Measurements from ENCODE around the gene PDCL3. TPM values are rescaled to one million over a fixed set of nuclear protein-coding genes. Genes with fewer than 3 reads are reported as not detected.

PDCL3 gene
- total RNA-seq, 1 donor from 2014 or later, result 42.5 TPM

DNA sequence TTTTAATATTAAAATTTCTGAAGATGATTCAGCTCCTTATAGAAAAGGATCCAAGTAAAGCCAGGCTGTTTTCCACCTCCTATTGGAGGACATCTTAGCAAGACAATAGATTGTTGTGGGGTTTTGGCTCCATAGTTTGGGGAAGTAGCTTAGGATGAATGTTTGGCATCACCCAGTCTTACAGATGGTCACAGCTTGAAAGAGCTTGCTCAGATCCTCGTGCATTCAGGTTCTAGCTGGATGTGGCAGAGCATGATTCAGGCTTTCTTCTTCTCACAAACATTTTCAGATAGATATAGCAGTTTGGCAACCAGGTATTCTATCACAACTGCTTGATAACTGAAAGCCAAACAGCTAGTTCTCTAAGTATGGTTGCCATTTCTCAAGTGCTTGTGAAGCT is 23.6 kb upstream of the PDCL3 start:
- H3K9me3 Mint-ChIP-seq, result no peaks in the 10 kb centered on the region
- no peaks in the 10 kb centered on the region for H3K36me3 Mint-ChIP-seq (ENCODE audit: low read depth)
- peaks cover 6% of the 10 kb centered on the region for H3K4me1 Mint-ChIP-seq (ENCODE audit: low read depth)
- no peak overlapping the region for H3K4me3 Mint-ChIP-seq (ENCODE audit: low read depth)
- DNase-seq (ENCODE audit: low spot score), result no peak
- H3K27ac Mint-ChIP-seq, result no peak overlapping the region
- intact Hi-C loops (cut with micrococcal nuclease), result no loop called here
- no peaks in the 10 kb centered on the region for H3K27me3 Mint-ChIP-seq (ENCODE audit: low read depth)

DNA sequence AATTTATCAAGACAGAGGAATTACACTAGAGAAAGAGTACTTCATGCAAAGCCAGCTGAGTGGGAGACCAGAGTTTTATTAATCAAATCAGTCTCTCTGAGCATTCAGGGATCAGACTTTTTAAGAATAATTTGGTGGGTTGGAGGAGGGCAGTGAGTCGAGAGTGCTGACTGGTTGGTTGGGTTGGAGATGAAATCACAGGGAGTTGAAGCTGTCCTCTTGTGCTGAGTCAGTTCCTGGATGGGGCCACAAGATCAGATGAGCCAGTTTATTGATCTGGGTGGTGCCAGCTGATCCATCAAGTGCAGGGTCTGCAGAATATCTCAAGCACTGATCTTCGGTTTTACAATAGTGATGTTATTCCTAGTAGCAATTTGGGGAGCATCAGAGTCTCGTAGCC is 21.4 kb upstream of the PDCL3 start:
- Mint-ChIP-seq H3K27me3 (ENCODE audit: low read depth) (no peaks in the 10 kb centered on the region), H3K4me1 (ENCODE audit: low read depth) (peaks cover 6% of the 10 kb centered on the region), H3K9me3 (no peaks in the 10 kb centered on the region), H3K36me3 (ENCODE audit: low read depth) (no peaks in the 10 kb centered on the region), H3K27ac (no peak overlapping the region), H3K4me3 (ENCODE audit: low read depth) (no peak overlapping the region)
- intact Hi-C loops (cut with micrococcal nuclease), result no loop called here
- no peak for DNase-seq (ENCODE audit: low spot score)

DNA sequence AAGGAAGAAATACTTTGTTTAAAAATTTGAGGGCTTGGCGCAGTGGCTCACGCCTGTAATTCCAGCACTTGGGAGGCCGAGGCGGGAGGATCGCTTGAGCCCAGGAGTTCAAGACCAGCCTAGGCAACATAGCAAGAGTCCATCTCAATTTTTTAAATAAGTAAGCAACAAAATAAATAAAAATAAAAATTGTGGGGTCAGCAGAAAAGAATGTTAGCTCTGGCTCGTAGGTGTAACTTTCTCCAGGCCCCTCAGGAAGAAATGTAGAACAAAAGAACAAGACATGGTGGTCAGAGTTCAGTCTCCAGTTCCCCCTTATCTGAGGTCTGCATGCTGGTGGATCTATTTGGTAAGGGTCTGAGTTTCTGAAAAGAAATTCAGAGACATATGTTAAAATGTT is 20.4 kb upstream of the PDCL3 start:
- Mint-ChIP-seq H3K36me3 (ENCODE audit: low read depth) (no peaks in the 10 kb centered on the region), H3K4me1 (ENCODE audit: low read depth) (peaks cover 6% of the 10 kb centered on the region), H3K4me3 (ENCODE audit: low read depth) (no peak overlapping the region), H3K27ac (no peak overlapping the region), H3K27me3 (ENCODE audit: low read depth) (peaks cover 4% of the 10 kb centered on the region), H3K9me3 (no peaks in the 10 kb centered on the region)
- no peak for DNase-seq (ENCODE audit: low spot score)
- intact Hi-C loops (cut with micrococcal nuclease), result no loop called here

DNA sequence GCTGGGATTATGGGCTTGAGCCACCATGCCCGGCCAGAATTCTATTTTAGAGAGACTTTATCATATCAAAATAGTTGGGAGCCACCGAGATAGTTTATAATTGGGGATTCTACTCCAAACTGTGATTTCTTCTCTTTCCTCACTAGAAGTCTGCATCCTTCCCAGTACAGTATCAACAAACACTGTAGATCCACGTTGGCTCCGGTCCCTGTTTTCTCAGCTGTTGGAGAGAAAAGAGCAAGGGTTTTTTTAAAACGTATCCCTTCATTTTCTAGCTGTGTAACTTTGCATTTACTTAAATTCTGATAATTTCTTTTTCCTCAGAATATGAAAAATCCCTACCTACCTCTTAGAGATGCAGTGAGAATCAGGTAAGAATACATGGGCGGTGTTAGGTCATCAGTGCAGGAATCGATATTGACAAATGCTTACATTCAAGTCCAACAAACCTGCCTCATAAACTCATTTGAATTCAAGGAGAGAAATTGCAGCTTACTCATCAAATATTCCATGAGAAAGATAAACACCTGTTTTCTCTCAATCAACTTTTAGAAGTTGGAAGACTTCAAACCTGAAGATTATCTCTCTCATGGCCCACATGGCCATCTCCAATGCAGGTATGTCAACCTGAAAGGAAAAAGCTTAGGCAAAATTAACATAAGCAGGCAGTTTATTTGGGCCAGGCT is 17.7 kb upstream of the PDCL3 start:
- no peak for DNase-seq (ENCODE audit: low spot score)
- intact Hi-C loops (cut with micrococcal nuclease), result no loop called here
- Mint-ChIP-seq H3K27me3 (ENCODE audit: low read depth) (peaks cover 12% of the 10 kb centered on the region), H3K4me3 (ENCODE audit: low read depth) (no peak overlapping the region), H3K27ac (no peak overlapping the region), H3K9me3 (no peaks in the 10 kb centered on the region), H3K36me3 (ENCODE audit: low read depth) (no peaks in the 10 kb centered on the region), H3K4me1 (ENCODE audit: low read depth) (peaks cover 6% of the 10 kb centered on the region)

DNA sequence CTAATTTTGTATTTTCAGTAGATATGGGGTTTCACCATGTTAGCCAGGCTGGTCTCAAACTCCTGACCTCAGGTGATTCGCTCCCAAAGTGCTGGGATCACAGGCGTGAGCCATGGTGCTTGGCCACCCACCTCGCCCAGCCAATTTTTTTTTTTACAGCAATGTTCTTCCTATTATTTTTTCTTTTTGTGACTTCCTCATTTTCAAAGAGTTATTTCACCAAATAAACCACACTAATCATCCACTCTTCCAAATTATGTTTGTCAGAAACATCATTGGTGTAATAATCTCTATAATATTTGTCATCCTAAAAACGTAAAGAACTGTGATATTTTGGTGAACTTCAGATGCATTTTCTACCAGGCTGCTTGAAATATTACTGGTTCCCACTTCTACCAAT is 16.3 kb upstream of the PDCL3 start:
- no peak overlapping the region for H3K27ac Mint-ChIP-seq
- no peaks in the 10 kb centered on the region for H3K36me3 Mint-ChIP-seq (ENCODE audit: low read depth)
- H3K9me3 Mint-ChIP-seq, result no peaks in the 10 kb centered on the region
- H3K27me3 Mint-ChIP-seq (ENCODE audit: low read depth), result peaks cover 12% of the 10 kb centered on the region
- no peak for DNase-seq (ENCODE audit: low spot score)
- no peak overlapping the region for H3K4me3 Mint-ChIP-seq (ENCODE audit: low read depth)
- peaks cover 3% of the 10 kb centered on the region for H3K4me1 Mint-ChIP-seq (ENCODE audit: low read depth)
- intact Hi-C loops (cut with micrococcal nuclease), result no loop called here

DNA sequence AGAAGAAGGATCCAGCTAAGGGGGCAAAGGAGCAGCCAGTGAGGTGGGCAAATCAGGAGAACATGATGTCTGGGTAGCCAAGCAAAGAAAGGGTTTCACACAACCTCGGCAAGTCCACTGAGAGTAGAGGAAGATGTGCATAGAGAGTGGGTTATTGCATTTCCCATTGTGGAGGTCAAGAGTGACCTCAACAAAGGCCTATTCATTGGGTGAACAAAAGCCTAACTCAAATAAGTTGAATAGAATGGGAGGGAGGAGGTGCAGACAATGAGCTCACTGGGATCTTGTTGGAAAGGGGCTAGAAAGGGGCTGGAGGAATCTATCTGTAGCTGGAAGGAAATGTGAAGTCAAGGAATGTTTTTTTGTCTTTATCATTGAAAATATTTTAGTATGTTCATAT is 14.0 kb upstream of the PDCL3 start:
- intact Hi-C loops (cut with micrococcal nuclease), result no loop called here
- peaks cover 12% of the 10 kb centered on the region for H3K27me3 Mint-ChIP-seq (ENCODE audit: low read depth)
- no peak for DNase-seq (ENCODE audit: low spot score)
- H3K36me3 Mint-ChIP-seq (ENCODE audit: low read depth), result no peaks in the 10 kb centered on the region
- no peaks in the 10 kb centered on the region for H3K9me3 Mint-ChIP-seq
- peaks cover under 1% of the 10 kb centered on the region for H3K4me1 Mint-ChIP-seq (ENCODE audit: low read depth)
- no peak overlapping the region for H3K4me3 Mint-ChIP-seq (ENCODE audit: low read depth)
- H3K27ac Mint-ChIP-seq, result no peak overlapping the region

DNA sequence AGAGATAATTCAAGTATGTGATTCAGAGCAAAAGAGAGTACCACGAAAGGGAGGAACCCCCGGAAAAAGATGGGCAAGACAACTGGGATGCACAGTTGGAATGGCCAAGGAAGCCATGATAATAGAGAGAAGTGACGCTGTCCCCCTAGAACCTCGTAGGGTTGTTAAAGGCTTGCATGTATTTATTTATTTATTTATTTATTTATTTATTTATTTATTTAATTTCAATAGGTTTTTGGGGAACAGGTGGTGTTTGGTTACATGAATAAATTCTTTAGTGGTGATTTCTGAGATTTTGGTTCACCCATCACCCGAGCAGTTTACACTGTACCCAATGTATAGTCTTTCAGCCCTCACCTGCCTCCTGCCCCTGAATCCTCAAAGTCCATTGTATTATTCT is 11.5 kb upstream of the PDCL3 start:
- no peak for DNase-seq (ENCODE audit: low spot score)
- no peak overlapping the region for H3K27ac Mint-ChIP-seq
- peaks cover 12% of the 10 kb centered on the region for H3K27me3 Mint-ChIP-seq (ENCODE audit: low read depth)
- H3K9me3 Mint-ChIP-seq, result peaks cover 4% of the 10 kb centered on the region
- intact Hi-C loops (cut with micrococcal nuclease), result no loop called here
- peaks cover 2% of the 10 kb centered on the region for H3K36me3 Mint-ChIP-seq (ENCODE audit: low read depth)
- peaks cover 16% of the 10 kb centered on the region for H3K4me1 Mint-ChIP-seq (ENCODE audit: low read depth)
- H3K4me3 Mint-ChIP-seq (ENCODE audit: low read depth), result no peak overlapping the region

DNA sequence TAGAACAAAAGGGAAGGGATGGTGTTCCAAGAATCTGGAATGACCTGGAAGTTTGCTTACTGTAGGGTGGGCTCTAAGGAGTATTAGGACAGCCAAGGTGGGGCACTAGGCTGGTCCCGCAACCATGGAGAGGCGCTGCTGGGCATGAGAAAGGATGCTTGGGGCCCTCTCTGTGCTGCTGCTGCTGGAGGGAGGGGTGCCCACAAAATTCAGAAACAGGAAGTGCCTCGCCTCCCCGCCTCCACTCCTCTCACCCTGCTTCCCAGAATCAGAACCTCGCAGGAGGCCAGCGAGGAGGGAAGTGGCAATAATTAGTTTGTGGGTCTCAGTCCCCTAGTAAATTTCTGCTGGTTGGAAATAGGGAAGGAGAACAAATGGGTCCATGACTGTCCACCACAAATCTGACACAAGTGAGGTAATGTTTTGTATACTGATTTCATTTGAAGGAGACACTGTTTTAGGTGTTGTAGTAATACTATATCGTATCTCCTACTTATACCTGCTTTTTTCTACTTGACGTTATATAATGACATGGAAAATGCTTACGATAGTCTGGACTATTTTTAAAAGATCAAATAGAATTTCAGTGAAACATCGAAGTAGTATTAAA is 7.9 kb upstream of the PDCL3 start:
- H3K36me3 Mint-ChIP-seq (ENCODE audit: low read depth), result peaks cover 2% of the 10 kb centered on the region
- H3K27me3 Mint-ChIP-seq (ENCODE audit: low read depth), result no peaks in the 10 kb centered on the region
- peaks cover 4% of the 10 kb centered on the region for H3K9me3 Mint-ChIP-seq
- H3K4me3 Mint-ChIP-seq (ENCODE audit: low read depth), result peak overlapping the region; percentile 43
- peak overlapping the region; percentile 56 for H3K27ac Mint-ChIP-seq
- DNase-seq (ENCODE audit: low spot score), result peak; percentile 35
- intact Hi-C loops (cut with micrococcal nuclease), result no loop called here
- H3K4me1 Mint-ChIP-seq (ENCODE audit: low read depth), result peaks cover 22% of the 10 kb centered on the region

DNA sequence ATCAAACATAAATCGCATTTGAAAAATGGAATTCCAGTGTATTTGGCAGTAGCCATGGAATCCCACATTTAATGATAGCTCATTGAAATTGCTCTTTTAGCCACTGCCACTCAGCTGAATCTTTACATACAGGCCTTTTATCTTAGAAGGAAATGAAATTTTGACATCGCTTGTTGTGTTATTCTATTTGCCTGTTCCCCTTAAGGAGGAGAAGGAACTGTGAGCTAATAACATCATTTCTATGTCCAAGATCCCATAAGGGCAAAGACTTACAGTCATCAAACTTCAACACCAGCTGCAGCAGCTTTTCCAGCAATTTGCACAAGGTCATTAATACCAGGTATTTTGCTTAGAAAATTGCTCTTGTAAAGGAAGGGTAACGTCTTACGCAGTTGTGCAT is 6.0 kb upstream of the PDCL3 start:
- H3K27ac Mint-ChIP-seq, result no peak overlapping the region
- H3K4me1 Mint-ChIP-seq (ENCODE audit: low read depth), result peaks cover 33% of the 10 kb centered on the region
- intact Hi-C loops (cut with micrococcal nuclease), result no loop called here
- no peaks in the 10 kb centered on the region for H3K27me3 Mint-ChIP-seq (ENCODE audit: low read depth)
- no peak for DNase-seq (ENCODE audit: low spot score)
- peaks cover 4% of the 10 kb centered on the region for H3K9me3 Mint-ChIP-seq
- H3K36me3 Mint-ChIP-seq (ENCODE audit: low read depth), result peaks cover 2% of the 10 kb centered on the region
- H3K4me3 Mint-ChIP-seq (ENCODE audit: low read depth), result no peak overlapping the region

DNA sequence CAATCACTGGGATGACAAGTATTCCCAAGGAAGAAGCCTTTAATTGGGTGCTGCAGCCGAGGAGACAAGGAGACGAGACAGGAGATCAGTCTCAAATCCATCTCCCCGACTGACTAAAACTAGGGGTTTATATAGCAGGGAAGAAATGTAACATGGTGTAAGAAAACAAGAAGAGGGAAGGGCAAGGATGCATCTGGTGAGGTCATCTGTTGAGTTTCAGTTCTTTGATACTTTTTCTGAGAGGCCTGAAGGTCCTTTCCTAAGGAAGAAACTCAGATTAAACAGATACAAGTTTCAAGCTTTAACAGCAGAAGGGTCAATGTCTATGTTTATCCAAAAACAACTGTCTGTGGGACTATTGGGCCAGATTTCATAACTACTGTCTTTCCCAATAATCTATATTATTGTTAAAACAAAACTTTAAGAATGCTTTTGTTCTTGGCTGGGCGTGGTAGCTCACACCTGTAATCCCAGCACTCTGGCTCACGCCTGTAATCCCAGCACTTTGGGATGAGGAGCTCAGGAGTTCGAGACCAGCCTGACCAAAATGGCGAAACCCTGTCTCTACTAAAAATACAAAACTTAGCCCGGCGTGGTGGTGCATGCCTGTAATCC is 2.5 kb upstream of the PDCL3 start:
- H3K4me1 Mint-ChIP-seq (ENCODE audit: low read depth), result peaks cover 32% of the 10 kb centered on the region
- H3K36me3 Mint-ChIP-seq (ENCODE audit: low read depth), result peaks cover under 1% of the 10 kb centered on the region
- H3K27ac Mint-ChIP-seq, result no peak overlapping the region
- intact Hi-C loops (cut with micrococcal nuclease), result loop anchor here (10.0 kb wide), 1 partner anchor 1406 kb away; the partner anchor contains the start of genes LIPT1 and TSGA10
- no peak for DNase-seq (ENCODE audit: low spot score)
- H3K9me3 Mint-ChIP-seq, result no peaks in the 10 kb centered on the region
- no peak overlapping the region for H3K4me3 Mint-ChIP-seq (ENCODE audit: low read depth)
- no peaks in the 10 kb centered on the region for H3K27me3 Mint-ChIP-seq (ENCODE audit: low read depth)

DNA sequence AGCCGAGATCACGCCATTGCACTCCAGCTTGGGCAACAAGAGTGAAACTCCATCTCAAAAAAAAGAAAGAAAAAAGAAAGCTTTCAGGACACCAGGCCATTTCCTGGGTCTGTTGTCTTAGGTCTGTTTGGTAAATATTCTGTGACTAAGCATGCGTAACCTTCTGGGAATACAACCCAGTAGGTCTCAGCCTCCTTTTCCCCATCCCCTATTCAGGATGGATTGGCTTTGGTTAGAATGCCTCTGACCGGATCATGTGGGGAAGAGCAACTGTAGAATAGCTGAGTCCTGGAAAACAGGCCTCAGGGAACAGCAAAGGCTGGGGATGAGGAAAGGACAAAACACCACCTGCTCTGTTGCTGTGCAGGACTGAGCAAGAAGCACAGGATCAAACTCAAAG is 1.6 kb upstream of the PDCL3 start:
- Mint-ChIP-seq H3K27me3 (ENCODE audit: low read depth) (no peaks in the 10 kb centered on the region), H3K4me3 (ENCODE audit: low read depth) (peak overlapping the region; percentile 37), H3K4me1 (ENCODE audit: low read depth) (peaks cover 34% of the 10 kb centered on the region), H3K27ac (peak overlapping the region; percentile 99), H3K9me3 (no peaks in the 10 kb centered on the region), H3K36me3 (ENCODE audit: low read depth) (peaks cover 7% of the 10 kb centered on the region)
- DNase-seq (ENCODE audit: low spot score), result no peak
- intact Hi-C loops (cut with micrococcal nuclease), result loop anchor here (10.0 kb wide), 1 partner anchor 1406 kb away; the partner anchor contains the start of genes LIPT1 and TSGA10

DNA sequence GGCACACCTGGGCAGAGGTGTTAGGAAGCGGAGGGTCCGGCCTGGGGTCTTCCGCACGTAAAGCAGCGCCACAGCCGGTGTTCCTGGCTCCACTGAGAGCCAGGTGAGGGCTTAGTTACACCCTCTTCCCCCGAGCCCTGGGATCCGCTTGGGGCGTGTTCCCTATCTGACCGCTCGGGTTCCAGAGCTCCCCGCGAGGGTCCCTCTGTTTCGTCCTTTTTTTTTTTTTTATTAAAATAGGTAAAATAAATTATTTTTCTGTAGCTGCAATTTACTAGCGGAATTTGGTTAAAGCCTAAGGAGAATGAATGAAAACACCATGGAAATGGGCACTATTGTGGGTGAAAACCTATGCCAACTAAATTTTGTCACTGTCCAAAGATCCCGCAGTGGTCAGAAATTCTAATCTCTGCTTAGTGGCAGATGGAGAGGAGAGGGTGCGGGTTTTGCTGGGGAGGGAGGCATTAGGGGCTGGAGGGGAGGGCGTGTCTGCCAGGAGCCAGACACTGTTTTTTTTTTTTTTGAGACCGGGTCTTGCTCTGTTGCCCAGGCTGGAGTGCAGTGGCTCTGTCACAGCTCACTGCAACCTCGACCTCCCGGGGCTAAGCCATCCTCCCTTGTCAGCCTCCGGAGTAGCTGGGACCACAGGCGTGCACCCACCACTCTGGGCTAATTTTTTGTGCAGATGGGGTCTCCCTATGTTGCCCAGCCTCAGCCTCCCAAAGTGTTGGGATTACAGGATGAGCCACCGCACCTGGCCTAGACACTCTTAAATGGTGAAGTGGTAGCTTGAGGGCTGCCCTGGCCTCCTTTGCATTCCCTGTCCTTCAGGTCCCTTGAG is 834 bp downstream of the PDCL3 start:
- H3K4me3 Mint-ChIP-seq (ENCODE audit: low read depth), result peak overlapping the region; percentile 88

More for the DNA sequence above, 834 bp downstream of the PDCL3 start:
- peaks cover 27% of the 10 kb centered on the region for H3K36me3 Mint-ChIP-seq (ENCODE audit: low read depth)
- intact Hi-C loops (cut with micrococcal nuclease), result loop anchor here (2.0 to 10.0 kb wide), 4 partner anchors 25 to 1409 kb away; partner anchors contain the start of genes CNOT11, EIF5B, LIPT1 and TSGA10
- no peaks in the 10 kb centered on the region for H3K9me3 Mint-ChIP-seq
- peak overlapping the region; percentile 71 for H3K27ac Mint-ChIP-seq
- H3K4me1 Mint-ChIP-seq (ENCODE audit: low read depth), result peaks cover 40% of the 10 kb centered on the region
- DNase-seq (ENCODE audit: low spot score), result no peak
- H3K27me3 Mint-ChIP-seq (ENCODE audit: low read depth), result no peaks in the 10 kb centered on the region

All from activated T-helper 2 cell treated with anti-CD3 and anti-CD28 coated beads, Interferon-gamma antibody, Interleukin-2, Interleukin-4, amounts not matched to agents 10 μg/mL and 5 μg/mL and 100 μg/mL, durations not matched to agents 14 hours and 24 hours and 36 hours (primary cell).